HS-27A (cell line): ENCODE data around the gene DTNB.

ENCODE experiments used
- DNase-seq: peaks from one replicate; pipeline ENCODE4 v3.0.0-alpha.2; 2012; ENCODE audit warnings: low read depth, missing footprints

The DTNB gene

GRCh38 chr2:25369439-25369838, 303.9 kb downstream of the DTNB start:
- no peak for DNase-seq

- DNase-seq, result no peak
Observed at GRCh38 chr2:25368660-25369059, 304.7 kb downstream of the DTNB start.

DNA sequence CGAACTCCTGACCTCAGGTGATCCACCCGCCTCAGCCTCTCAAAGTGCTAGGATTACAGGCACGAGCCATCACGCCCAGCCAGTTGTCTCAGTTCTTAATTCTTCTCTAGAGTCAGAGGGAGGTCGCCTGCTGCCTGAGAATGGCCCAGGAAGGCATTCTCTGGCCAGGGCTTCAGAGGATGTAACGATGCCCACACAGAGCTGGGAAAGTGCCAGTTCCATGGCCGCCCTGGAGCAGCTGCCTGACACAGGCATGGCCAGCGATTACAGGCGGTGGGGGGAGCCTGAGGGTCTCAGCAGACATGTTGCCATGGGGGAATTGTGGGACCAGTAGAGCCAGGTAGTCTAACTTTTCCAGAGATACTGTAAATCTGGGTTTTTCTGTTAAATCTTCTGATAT, 306.1 kb downstream of the DTNB start:
- DNase-seq, result no peak

- DNase-seq, result no peak
Observed at GRCh38 chr2:25366629-25367028, 306.7 kb downstream of the DTNB start.

DNA sequence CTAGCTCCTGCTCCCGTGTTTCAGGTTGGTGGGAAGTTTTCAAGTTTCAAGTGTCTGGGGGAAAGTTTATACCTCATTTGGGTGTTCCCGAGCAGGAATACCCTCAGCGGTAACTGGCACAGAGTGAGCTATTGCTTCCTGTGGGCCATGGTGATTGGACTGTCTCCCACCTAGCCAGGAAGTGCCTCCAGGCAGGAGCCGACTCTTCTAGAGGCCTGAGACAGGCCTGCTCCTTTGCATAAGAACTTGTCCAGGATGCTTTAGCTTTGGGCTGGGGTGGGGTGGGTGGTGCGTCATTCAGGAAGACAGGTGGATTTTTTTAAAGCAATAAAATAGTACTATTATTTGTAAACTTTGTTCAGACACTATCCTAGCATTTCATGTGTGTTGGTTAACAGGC, 308.1 kb downstream of the DTNB start:
- DNase-seq, result no peak

GRCh38 chr2:25363733-25364132, 309.6 kb downstream of the DTNB start:
- DNase-seq, result no peak

GRCh38 chr2:25362434-25363145, 310.8 kb downstream of the DTNB start:
- no peak for DNase-seq

DNA sequence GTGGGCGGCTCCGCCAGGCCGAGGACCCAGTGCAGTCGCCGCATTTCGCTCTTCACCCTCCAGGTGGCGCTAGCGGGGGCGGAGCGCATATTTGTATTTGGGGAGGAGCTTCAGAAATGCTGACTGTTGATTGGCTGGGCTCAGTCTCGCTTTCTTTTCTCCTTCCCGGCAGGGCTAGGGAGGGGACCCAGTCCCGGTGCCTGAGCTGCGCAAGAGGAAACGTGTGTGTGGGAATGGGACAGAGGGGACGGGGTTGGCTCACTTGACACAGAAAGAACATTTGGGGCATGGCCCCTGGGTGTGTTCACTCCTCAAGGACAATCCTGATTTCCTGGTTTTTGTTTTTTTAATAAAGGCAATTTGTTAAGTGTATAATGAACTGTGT, 311.3 kb downstream of the DTNB start:
- no peak for DNase-seq

GRCh38 chr2:25361261-25362048, 311.9 kb downstream of the DTNB start:
- DNase-seq, result no peak

GRCh38 chr2:25358836-25359235, 314.5 kb downstream of the DTNB start:
- no peak for DNase-seq

DNA sequence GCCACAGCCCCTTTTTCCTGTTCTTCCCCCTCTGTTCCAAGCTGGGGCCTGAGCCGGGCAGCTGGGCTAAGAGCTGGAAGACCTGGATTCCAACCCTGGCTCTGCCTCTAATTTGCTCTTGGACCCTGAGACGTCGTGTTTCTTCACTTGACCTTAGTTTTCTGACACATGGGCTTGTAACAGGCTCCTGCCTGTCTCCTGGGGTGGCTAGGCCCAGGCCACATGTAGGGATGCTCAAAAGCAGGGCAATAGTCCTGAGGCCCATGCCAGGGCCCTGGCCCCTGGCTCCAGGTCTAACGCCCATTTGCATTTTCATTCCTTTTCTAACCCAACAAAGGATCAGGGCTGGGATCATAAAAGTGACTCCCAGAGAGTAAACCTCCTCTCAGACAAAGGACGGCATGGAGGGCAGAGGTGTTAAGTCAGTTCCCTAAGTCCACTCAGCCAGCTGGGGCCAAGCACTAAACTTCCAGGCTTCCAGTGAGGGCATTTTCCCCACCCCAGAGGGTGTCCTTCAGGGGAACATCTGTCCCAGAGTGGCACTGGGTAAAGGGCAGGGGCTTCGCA, 315.0 kb downstream of the DTNB start:
- no peak for DNase-seq

GRCh38 chr2:25356088-25356487, 317.3 kb downstream of the DTNB start:
- DNase-seq, result no peak

GRCh38 chr2:25355270-25355669, 318.1 kb downstream of the DTNB start:
- no peak for DNase-seq

DNA sequence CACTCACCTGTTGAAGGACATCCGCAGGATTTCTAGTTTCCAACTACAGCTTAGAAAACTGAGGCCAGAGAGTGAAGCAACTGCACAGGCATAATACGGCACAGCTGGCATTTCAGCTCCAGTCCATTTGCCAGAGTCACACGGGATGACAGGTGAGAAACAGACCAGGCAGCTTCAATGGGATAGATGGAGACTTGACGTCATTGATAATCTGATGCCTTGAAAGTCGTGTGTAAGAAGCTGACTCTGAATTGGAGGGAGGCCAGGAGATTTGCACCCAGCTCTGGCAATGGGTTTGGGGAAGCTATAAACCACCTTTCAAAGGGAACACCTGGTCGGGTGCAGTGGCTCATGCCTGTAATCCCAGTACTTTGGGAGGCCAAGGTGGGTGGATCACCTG, 319.3 kb downstream of the DTNB start:
- DNase-seq, result no peak

DNA sequence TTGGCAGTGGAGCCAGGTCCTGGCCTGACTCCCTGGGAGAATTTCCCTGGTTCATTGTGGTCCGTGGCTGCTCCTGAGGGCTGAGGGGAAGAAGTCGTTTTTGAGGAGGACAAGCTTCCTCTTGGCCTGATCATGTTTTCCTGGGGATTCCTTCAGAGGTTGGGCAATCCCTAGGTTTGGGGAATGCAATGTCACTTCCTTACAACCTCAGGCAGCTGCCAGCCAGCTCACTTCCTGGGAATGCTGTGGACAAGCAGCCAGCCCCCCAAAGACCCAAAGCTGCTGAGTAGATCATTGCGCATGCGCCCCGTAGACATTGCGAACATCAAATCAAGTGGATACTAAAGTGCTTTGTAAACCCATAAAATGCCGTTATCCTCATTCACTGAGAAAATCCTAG, 324.0 kb downstream of the DTNB start:
- DNase-seq, result no peak

GRCh38 chr2:25347846-25348245, 325.5 kb downstream of the DTNB start:
- no peak for DNase-seq

GRCh38 chr2:25347205-25347815, 326.1 kb downstream of the DTNB start:
- no peak for DNase-seq

DNA sequence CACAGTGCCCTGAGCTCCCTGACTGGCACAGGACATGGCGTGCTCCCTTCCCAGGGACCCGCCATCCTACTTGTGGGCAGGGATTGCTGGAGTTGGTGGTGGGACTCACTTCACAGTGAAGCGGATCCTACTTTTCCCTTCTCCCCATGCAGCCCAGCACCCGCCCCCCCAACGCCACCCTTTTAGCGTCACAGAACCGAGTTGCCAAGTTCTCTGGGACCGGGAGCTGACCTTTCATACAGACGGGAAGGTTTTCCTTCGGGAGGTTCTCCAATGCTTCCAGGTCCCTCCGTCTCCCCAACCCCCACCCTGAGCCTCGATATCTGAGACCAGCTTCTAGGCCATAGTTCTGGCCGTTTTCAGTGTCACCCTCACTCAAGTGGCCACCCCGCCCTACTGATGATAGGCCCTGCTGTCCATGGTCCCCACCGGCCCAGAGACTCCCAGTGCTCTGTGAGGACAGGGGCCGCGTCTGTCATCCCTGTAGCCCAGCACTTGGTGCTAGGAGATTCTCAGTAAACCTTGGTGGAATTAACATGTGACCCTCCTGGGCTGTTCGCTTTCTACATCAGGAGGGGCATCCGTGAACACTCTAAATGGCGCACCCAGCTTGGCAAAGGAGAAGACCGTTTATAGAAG, 330.1 kb downstream of the DTNB start:
- DNase-seq, result no peak

DNA sequence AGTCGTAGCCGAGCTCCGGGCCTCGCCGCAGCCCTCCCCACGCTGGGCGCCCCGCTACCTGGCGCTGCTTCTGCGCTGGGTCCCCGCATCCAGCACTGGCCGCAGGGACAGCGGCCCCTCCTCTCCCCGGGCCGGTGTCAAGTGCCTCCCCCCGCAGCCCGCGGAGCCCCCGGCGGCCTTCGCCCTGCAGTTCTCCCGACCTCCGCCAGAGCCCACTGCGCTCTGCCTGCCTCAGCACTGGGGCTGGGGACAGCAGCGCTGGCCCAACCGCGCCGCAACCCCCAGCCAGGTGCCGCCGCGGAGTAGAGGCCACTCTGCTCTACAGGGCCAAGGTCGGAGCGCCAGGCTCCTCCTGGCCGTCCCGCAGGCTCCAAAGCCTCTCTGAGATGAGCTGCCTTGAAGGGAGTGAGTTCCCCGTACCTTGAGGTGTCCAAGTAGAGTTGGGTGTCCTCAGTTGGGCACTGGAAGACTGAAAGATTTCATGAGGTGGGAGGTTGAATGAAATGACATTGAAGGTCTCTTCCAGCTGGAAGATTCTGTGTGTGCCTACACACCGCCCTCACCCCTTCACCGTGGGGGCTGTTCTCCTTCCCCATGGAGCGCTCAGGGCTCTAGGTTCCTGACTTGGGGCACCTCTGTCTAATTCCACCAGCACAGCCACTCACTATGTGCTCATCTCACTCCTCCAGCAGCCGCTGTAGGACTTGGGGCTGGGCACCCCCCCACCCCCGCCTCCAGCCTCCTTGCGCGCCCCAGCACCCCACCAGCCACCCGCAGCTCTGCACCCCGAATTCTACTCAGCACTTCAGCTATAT, 330.8 kb downstream of the DTNB start:
- no peak for DNase-seq

- DNase-seq, result no peak
Observed at GRCh38 chr2:25341753-25342371, 331.5 kb downstream of the DTNB start, which contains the start of gene DNMT3A. TSS of gene DNMT3A (minus strand) at chr2:25341925. CDS start at chr2:25313984, 27,941 bp downstream.
